Hematopoietic multipotent progenitor cell treated with erythropoietin and hydrocortisone succinate and interleukin-3 and kit ligand, for 17 days (in vitro differentiated cells): ENCODE measurements around the gene ODAM.
"Not testable (repeated sequence)": the region's sequence is repeated elsewhere in the genome, so short reads cannot be mapped to it uniquely, and the experiment has no call there.

Experiments
- DNase-seq: peaks from one replicate; pipeline ENCODE4 v3.0.0-alpha.2; 2015; ENCODE audit warnings: low spot score

ODAM gene, protein sequence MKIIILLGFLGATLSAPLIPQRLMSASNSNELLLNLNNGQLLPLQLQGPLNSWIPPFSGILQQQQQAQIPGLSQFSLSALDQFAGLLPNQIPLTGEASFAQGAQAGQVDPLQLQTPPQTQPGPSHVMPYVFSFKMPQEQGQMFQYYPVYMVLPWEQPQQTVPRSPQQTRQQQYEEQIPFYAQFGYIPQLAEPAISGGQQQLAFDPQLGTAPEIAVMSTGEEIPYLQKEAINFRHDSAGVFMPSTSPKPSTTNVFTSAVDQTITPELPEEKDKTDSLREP

DNA sequence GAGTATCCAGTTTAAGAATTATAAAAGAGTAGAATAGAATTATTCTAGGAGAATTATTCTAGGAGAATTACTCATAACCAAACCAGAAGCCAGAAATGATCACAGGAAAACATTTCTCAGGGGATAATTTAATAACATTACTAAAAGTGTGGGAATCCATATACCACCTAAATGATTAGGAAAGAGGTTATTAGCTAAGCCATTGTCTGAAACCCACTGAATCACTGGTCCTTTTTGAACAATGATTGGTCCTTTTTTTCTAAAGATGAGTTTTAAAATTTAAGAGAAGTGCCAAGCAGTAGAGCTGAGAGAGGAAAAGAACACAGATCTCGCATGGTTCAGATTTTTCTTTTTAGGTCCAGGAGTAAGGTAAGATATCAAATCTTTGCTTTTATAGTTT is at the start of gene ODAM:
TSS of gene ODAM (plus strand) at position 301 of the 400 bp plus-strand sequence. CDS start 819 bp downstream, outside the sequence.
- DNase-seq, result no peak

DNA sequence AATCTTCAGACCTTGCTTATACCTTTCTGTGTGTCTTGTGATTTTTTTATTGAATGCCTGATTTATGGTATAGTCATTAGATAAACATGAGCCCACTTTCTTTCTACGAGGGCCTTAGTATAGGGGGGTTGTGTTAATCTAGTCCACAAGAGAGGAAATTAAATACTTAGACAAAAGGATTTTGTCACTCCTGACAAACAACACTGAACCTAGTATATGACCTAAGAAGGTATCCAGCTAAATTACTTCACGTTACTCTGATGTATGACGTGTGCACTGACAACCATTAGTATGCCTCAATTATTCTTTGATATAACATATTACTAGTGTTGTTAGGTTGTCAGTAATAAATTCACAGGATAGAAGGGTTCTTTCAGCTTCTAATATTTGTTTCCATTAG is 44.3 kb upstream of the ODAM start:
- no peak for DNase-seq

DNA sequence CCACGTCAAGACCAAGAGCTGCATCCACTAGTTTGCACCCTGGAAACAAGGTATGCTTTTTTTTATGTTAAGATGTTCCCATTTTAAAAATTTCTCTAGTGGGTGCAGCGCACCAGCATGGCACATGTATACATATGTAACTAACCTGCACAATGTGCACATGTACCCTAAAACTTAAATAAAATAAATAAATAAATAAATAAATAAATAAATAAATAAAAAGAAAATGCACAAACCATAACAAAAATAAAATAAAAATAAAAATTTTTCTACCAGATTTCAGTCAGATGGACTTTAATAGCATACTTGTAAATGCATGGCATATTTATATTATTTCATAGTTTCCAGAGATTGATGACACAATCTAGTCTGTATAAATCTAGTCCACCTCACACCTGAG is 43.4 kb upstream of the ODAM start:
- DNase-seq, result no peak

DNA sequence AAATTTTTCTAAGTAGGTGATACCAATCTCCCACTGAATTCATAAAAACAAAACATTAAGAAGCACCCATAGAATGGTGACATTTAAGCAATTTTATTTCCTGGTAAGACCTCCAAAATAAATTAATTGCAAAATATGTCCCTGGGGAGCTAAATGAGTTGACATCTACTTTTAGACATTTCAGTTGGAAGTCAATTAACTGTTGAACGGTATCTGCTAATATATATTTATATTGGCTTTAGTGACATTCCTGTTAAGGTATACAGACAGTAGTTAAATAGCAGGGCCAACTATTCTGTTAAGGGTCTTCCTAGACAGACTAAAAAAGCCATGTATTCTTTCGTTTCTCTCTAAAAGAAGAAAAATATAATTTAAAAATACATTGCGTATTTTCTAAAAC is 41.6 kb upstream of the ODAM start, which contains the start of gene PRR27:
TSS of gene PRR27 (plus strand) at position 301 of the 400 bp plus-strand sequence. CDS start 139 bp downstream, outside the sequence.
- no peak for DNase-seq

DNA sequence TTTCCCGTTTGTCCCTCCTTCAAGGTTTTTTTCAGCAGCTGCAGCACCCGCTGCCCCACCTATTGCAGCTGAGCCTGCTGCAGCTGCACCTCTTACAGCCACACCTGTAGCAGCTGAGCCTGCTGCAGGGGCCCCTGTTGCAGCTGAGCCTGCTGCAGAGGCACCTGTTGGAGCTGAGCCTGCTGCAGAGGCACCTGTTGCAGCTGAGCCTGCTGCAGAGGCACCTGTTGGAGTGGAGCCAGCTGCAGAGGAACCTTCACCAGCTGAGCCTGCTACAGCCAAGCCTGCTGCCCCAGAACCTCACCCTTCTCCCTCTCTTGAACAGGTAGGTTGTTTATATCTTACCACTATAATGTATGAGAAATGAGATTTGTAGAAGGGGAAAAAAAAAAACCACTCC is 36.9 kb upstream of the ODAM start:
- DNase-seq, result no peak

DNA sequence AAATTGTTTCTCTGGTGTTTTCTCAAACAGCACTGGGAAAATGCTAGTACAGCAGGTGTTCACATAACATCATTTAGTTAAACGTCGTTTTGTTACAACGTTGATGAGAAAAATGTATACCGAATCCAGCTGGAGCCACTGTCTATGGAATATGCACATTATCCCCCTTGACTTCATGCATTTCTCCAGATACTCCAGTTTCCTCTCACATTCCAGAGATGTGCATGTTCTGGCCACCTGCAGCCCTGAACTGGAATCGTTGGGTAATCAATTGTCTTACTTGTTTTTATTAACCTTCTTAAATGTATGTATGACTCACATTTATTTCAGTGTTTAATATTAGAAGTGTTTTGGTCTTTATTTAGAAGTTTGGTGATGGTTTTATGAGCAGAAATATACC is 18.4 kb upstream of the ODAM start:
- no peak for DNase-seq

DNA sequence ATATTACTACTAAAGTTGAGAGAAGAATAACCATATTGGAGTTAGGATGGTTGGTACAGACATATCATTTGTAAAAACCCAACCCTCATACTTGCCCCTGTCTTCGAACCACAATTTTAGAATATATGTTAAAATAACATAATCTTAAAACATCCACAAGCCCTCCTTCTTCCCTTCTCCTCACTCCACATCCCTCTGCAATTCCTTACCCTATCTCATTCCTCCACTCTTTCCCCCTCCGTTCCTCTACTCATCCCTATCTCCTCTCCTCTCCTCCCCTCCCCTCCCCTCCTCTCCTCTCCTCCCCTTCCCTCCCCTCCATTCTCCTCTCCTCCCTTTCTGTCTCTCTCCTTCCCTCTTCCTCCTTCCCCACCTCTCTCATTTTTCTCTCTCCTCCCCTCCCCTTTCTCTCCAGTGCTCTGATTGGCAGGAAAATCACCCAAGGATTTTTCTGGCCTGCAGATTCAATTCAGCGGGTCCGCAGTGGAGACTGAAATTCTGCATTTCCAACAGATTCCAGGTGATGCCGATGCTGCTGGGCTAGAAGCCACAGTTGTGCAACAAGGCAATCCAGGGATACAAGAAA is 17.4 kb upstream of the ODAM start:
- DNase-seq, result no peak

DNA sequence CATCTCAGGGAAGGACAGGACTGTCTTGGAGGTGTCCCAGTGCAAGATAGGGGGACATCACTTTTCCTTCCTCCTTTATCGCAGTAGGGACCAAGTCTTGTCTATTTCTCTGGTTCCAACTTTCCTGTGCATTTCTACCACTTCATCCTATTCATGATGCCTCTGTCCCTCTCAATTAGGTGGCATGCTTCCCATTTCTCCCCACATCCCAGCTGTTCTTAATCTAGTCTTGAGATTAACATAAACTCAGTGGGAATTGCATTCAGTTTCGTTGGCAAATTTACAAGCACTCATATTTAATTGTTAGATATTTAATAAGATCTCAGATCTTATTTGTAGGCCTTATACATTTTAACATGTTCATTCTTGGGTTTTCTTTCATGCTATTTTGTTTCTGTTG is 15.7 kb upstream of the ODAM start:
- DNase-seq, result no peak

DNA sequence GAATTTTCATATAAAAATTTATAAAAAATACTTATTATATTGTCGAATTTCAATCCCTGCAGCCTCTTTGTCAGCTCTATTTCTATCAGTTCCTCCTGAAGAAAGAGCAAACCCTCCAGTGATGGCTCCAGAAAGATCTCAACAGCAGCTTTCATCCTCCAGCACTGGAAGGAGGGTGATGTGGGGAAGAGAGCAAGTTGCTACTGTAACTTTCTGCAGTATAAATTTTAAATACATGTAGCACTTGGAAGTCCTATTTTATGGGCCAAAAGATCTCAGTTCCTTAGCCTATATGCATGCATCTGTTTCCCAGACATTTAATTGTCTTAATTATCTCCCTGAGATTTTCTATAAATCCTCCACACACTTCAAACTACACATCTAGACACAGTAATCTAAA is 13.7 kb upstream of the ODAM start:
- no peak for DNase-seq

DNA sequence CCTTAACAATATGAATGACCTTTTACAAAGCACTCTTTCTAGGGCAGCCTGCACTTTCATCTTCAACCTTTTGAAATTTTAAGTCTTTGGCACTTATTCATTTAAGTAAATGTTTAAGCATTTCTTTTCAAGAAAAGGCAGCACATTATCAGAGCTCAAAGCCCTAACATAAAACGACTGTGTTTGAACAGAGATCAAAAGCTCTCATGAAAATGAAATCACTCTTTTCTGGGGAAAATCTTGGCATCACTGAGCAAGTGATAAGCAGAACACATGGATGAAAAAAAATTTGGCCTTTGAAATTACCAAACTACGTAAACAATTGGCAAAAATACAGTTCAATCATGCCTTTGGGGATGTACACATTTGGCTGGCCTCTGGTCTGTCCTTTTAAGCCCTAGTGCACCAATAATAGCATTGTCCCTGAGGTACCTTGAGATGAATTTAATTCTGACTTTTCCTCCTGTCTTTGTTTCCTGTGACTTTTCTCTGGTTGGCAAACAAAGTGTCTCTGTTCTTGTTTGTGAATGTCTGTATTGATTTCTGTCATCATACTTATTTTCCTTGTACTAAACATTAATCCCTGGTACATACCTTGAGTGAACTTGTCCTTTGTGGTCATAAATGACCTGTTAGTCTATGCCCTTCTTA is 12.9 kb upstream of the ODAM start:
- no peak for DNase-seq

DNA sequence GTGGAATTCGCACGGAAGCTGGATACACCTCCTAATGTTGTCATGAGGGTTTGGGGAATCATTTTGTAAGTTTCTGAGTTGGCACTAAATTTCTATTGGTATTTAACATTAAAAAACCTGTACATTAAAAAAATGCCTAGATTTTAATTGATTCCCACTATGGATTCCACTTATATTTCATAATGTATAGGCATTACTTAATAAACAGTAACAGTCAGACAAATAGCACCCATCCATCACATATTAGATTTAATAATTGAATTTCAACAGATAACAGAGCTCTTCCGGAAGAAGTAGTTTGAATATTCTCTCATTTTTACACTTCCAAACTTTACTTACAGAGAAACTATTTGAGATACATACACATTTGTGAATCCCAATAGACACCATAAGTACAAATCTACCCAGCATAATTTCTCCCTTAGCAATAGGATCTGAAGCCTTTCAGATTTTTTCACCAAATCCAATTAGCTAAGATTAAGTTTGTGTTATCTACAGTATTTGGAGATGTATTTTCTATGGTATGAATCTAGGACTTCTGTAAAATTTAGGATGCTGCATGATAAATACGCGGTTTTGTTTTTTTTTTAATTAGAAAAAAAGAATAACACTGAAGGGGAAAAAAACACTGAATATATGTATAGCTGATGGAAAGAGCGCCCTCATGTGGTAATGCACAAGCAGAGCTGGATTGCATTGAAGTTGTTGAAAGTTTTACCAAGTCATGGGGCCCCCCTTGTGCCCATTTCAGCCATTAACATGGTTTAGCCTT is 12.2 kb upstream of the ODAM start:
- DNase-seq, result peak; percentile 15

DNA sequence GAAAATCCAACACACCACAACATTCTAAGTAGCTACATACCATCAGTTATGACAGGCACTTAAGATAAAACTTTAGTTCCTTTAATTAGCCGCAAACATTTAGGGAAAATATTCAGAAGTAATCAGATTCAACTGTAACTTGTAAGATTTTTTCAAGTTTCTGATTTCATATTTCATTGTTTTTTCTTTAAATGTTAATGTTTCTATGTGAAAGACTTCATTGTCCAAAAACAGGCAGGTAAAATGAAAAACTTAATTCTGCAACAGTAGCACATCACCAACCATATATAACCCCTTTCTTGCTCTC is 11.6 kb upstream of the ODAM start:
- DNase-seq, result no peak

DNA sequence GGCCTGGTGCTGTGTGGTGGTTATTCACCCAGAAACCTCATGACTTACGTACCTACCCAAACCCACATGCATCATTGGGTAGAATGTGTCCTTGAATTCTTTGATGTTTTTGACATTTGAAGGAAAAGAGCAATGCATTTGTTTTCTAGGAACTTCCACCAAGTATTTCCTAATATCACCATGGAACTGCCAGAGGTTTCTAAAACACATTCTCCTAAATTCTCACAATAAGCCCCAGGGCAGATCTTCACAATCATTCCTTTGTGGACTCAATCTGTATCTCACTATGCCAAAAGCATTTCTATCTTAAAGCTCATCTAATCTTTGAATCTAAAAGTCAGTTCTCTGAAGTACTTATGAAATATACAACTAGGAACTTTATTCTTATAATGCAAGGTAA is 8.3 kb upstream of the ODAM start:
- DNase-seq, result no peak

DNA sequence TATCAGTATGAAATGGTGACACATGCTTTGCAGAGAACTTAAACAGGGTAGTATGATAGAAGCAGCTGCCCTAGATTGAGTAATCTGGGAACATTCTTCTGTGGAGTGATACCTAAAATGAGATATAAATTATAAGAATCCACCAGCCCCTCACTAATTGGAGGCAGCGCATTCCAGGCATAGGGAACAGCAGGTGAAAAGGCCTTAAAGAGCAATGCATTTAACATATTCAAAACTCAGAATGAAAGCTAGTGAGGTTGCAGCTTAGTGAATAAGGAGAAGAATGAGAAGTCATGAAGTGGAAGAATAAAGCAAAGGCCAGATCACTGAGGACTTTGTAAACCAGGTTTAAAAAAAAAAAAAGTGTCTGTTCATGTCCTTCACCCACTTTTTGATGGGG is 4.9 kb upstream of the ODAM start:
- DNase-seq, result no peak

DNA sequence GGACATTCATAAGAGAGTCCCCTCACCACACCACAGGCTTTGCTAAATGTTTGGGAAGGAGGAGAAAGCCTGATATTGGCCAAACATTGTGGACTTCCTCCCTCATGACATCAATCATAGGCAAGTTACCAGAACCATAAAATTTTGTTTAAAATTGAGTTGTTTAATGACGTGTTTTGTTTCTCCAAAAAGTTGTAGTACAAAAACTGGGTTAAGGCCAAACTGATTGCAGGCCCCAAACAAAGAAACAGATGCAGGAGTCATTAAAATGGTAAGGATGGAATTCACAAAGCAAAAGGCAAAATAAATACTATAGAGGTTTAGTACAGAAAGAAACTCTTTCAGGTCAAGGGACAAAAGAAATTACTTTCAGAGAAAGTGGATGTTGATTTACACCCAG is 3.9 kb upstream of the ODAM start:
- DNase-seq, result no peak

DNA sequence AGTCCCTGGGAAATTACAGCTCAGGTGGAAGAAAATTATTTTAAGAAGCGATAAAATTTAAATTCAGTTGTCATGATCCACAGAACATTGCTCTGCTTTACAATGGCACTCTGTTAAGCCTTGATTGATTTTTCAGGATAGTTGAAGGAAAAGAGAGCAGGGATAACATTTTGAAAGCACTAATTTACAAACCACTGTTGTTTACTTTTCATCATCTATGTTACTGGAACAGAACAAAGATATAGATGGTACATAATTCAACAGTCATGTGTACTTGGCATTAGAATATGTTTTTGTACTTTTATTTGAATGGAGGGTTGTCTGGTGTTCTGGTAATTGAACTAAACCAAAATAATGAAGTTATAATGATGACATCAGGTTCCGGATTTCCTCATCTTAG is 2.6 kb upstream of the ODAM start:
- no peak for DNase-seq

DNA sequence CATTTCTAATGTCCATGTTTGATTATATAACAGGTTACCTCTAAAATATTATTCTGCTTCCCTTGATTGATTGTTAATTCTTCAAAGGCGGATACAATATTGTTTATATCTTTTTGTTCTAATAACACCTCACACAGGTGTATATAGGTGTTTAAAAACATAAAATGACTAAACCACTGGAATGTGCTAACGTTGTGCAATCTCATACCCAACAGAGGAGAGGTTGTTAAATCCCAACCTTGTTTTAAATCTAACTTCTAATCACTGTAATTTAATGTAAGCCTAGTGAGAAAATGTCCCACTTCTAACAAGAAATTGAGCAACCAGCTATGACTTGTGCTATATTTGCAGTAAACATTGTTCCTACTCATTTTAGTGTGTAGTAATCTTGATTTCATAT is 1.3 kb downstream of the ODAM start:
- no peak for DNase-seq

DNA sequence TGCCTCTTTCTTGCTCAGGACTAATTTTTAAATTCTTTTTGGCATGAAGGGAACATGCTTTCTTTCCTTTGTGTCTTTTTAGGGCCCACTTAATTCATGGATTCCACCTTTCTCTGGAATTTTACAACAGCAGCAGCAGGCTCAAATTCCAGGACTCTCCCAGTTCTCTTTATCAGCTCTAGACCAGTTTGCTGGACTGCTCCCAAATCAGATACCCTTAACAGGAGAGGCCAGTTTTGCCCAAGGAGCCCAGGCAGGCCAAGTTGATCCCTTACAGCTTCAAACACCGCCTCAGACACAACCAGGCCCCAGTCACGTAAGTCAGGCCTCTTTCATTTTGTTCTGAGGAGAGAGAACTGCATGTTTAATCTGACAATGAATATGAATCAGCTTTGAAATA is 2.3 kb downstream of the ODAM start:
- DNase-seq, result no peak

DNA sequence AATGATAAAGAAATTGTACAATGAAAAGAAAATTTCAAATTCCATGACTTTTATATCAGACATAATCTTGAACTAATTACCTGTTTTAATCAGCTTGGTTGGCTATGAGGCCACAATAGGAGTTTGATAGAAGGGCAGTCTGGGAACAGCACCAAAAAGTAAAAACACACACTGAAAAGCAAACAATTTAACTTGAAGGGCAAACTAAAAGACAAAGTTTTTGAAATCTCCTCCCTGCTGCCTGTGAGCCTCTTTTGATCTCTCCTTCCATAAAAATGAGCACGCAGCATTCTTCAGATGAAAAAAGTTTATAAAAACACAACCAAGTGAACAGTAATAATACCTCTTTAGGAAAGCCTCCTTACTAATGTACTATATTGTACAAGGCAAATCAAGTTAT is 8.1 kb downstream of the ODAM start:
- DNase-seq, result no peak

DNA sequence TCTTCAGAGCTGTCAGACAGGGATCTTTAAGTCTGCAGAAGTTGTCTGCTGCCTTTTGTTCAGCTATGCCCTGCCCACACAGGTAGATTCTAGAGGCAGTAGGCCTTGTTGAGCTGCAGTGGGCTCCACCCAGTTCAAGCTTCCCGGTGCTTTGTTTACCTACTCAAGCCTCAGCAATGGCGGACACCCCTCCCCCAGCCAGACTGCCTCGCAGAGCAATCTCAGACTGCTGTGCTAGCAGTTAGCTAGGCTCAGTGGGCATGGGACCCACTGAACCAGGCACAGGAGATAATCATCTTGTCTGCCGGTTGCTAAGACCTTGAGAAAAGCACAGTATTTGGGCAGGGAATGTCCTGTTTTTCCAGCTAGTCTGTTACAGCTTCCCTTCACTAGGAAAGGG is 17.2 kb downstream of the ODAM start:
- not testable (repeated sequence) for DNase-seq

DNA sequence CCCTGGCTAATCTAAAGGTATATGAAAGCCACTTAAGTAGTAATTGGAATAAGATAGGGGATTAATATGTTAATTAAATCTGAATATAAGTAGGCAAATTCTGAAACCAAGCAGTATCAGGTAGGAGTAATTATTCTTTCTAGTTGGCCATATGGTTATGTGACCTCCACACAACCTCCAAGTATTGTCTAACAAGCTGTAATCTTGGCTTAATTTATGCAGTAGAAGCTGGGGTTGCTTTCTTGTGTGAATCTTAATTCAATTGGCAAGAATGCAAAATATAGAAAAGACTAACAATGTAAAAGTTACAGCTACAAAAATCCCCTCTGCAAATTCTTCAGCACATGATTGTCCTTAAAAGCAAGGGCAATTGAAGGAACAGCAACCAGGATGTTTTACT is 20.6 kb downstream of the ODAM start:
- DNase-seq, result not testable (repeated sequence)

DNA sequence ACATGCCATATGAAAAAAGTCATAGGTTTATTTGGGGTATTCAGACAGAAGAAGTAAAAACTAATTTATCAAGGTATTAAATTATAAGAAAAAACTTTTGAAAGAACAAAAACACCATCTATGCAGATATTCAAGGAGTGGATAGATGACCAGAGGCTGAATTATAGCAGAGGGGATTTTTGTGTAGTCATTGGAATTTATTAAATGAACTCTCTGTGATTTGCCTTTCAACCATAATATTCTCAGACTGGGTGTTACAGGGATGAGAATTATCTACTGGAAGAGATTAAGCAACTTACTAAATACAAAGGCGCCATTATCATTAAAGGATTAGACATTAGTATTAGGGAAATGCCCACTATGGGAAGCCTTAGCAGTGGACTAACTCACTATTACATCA is 21.0 kb downstream of the ODAM start:
- DNase-seq, result not testable (repeated sequence)

DNA sequence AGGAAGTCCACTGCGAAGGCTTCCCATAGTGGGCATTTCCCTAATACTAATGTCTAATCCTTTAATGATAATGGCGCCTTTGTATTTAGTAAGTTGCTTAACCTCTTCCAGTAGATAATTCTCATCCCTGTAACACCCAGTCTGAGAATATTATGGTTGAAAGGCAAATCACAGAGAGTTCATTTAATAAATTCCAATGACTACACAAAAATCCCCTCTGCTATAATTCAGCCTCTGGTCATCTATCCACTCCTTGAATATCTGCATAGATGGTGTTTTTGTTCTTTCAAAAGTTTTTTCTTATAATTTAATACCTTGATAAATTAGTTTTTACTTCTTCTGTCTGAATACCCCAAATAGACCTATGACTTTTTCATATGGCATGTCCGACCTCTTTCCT is 25.9 kb downstream of the ODAM start:
- DNase-seq, result not testable (repeated sequence)
